ENCODE measurements around the gene WAC.

GRCh38 chr10:28570598-28570997 lies 37.7 kb downstream of the WAC start:
- no peak for TF ChIP-seq ARNT (IDR thresholded peaks at IDR 0.05)
- TF ChIP-seq CTBP1 (IDR thresholded peaks at IDR 0.05; ENCODE audit: borderline replicate concordance): no peak
- TF ChIP-seq TARDBP (IDR thresholded peaks at IDR 0.05): no peak
- no peak for TF ChIP-seq FOXA1 (IDR thresholded peaks at IDR 0.05)
- no peak for TF ChIP-seq SUZ12 (IDR thresholded peaks at IDR 0.05)
- no peak for TF ChIP-seq FOXK2 (IDR thresholded peaks at IDR 0.05)
- no peak for TF ChIP-seq LEF1 (IDR thresholded peaks at IDR 0.05; ENCODE audit: borderline replicate concordance)
- no peak for TF ChIP-seq BHLHE40 (IDR thresholded peaks at IDR 0.05; ENCODE audit: borderline replicate concordance)
- TF ChIP-seq PKNOX1 (IDR thresholded peaks at IDR 0.05): no peak
- no peak for TF ChIP-seq L3MBTL2 (conservative IDR thresholded peaks at IDR 0.05)
- no peak for TF ChIP-seq SP1 (IDR thresholded peaks at IDR 0.05)
- TF ChIP-seq ELF4 (IDR thresholded peaks at IDR 0.05): no peak
- TF ChIP-seq ZNF384 (IDR thresholded peaks at IDR 0.05): no peak
